ENCODE measurements around the gene VSIG10L. TPM values are rescaled to one million over a fixed set of nuclear protein-coding genes. Genes with fewer than 3 reads are reported as not detected.

VSIG10L gene
- total RNA-seq, 1 donor from 2014 or later: 4.2 TPM

GRCh38 chr19:51338563-51339312 lies 3.2 kb downstream of the VSIG10L start:
- peak overlapping the region; percentile 94 for H3K4me3 Mint-ChIP-seq (ENCODE audit: unreplicated experiment)
- Histone ChIP-seq H2AFZ (ENCODE audit: low read depth, low read length) (peak overlapping the region; percentile 54), H4K20me1 (ENCODE audit: insufficient read depth, low read length) (no peaks in the 10 kb centered on the region), H3K4me1 (ENCODE audit: insufficient read depth, low read length) (peaks cover 3% of the 10 kb centered on the region), H3K79me2 (ENCODE audit: insufficient read depth, low read length) (no peaks in the 10 kb centered on the region), H3K27ac (ENCODE audit: low read depth, low read length) (no peak overlapping the region), H3K9ac (ENCODE audit: low read length) (no peak overlapping the region), H3K4me3 (ENCODE audit: insufficient read depth, low read depth, low read length) (peak overlapping the region; percentile 54), H3K27me3 (ENCODE audit: insufficient read depth, low read length) (no peaks in the 10 kb centered on the region), H3K4me2 (ENCODE audit: low read length) (peak overlapping the region; percentile 83), H3K9me3 (ENCODE audit: insufficient read depth, low read depth, low read length) (no peaks in the 10 kb centered on the region), H3K36me3 (ENCODE audit: insufficient read depth, low read length) (no peaks in the 10 kb centered on the region)
- peak; percentile 47 for DNase-seq (ENCODE audit: low read depth)
- no peak for FAIRE-seq
- H3K27me3 Mint-ChIP-seq (ENCODE audit: low read depth, unreplicated experiment): peaks cover 15% of the 10 kb centered on the region
- peak overlapping the region; percentile 78 for H3K27ac Mint-ChIP-seq (ENCODE audit: unreplicated experiment)
- no peaks in the 10 kb centered on the region for H3K9me3 Mint-ChIP-seq (ENCODE audit: unreplicated experiment)
- H3K4me1 Mint-ChIP-seq (ENCODE audit: low read depth, unreplicated experiment): no peaks in the 10 kb centered on the region
- peaks cover 7% of the 10 kb centered on the region for H3K36me3 Mint-ChIP-seq (ENCODE audit: low read depth, unreplicated experiment)
- peak; percentile 38 for TF ChIP-seq CTCF (IDR thresholded peaks at IDR 0.05; ENCODE audit: insufficient read depth, low read depth, low read length)
- TF ChIP-seq EZH2 (IDR thresholded peaks at IDR 0.05; ENCODE audit: insufficient read depth, low read length): no peak

- peak overlapping the region; percentile 94 for H3K4me3 Mint-ChIP-seq (ENCODE audit: unreplicated experiment)
- H3K9me3 Mint-ChIP-seq (ENCODE audit: unreplicated experiment): no peaks in the 10 kb centered on the region
- H3K27ac Mint-ChIP-seq (ENCODE audit: unreplicated experiment): no peak overlapping the region
- H3K4me3 ChIP-seq (ENCODE audit: insufficient read depth, low read depth, low read length): no peak overlapping the region
- TF ChIP-seq CTCF (IDR thresholded peaks at IDR 0.05; ENCODE audit: insufficient read depth, low read depth, low read length) (no peak), EZH2 (IDR thresholded peaks at IDR 0.05; ENCODE audit: insufficient read depth, low read length) (no peak)
- H3K79me2 ChIP-seq (ENCODE audit: insufficient read depth, low read length): no peaks in the 10 kb centered on the region
- no peak overlapping the region for H3K27ac ChIP-seq (ENCODE audit: low read depth, low read length)
- H3K27me3 ChIP-seq (ENCODE audit: insufficient read depth, low read length): no peaks in the 10 kb centered on the region
- no peaks in the 10 kb centered on the region for H3K4me1 Mint-ChIP-seq (ENCODE audit: low read depth, unreplicated experiment)
- FAIRE-seq: no peak
- H4K20me1 ChIP-seq (ENCODE audit: insufficient read depth, low read length): no peaks in the 10 kb centered on the region
- H3K4me1 ChIP-seq (ENCODE audit: insufficient read depth, low read length): peaks cover 3% of the 10 kb centered on the region
- H3K27me3 Mint-ChIP-seq (ENCODE audit: low read depth, unreplicated experiment): peaks cover 15% of the 10 kb centered on the region
- H3K9ac ChIP-seq (ENCODE audit: low read length): no peak overlapping the region
- no peak overlapping the region for H2AFZ ChIP-seq (ENCODE audit: low read depth, low read length)
- peak overlapping the region; percentile 83 for H3K4me2 ChIP-seq (ENCODE audit: low read length)
- H3K36me3 ChIP-seq (ENCODE audit: insufficient read depth, low read length): no peaks in the 10 kb centered on the region
- H3K36me3 Mint-ChIP-seq (ENCODE audit: low read depth, unreplicated experiment): peaks cover 10% of the 10 kb centered on the region
- no peaks in the 10 kb centered on the region for H3K9me3 ChIP-seq (ENCODE audit: insufficient read depth, low read depth, low read length)
- DNase-seq (ENCODE audit: low read depth): no peak
Measured at GRCh38 chr19:51337861-51338562, 3.9 kb downstream of the VSIG10L start.

Measured in astrocyte (in vitro differentiated cells and primary cell).